OCI-LY7 (cell line): Measurements from ENCODE around the gene PDXDC1. TPM values are rescaled to one million over a fixed set of nuclear protein-coding genes. Genes with fewer than 3 reads are reported as not detected.

Experiments
- BruUV-seq: library from RNA; stranded (reverse); fragments of 400-500 nt; replicated peaks from 2 replicates; lab custom pipeline; 2021; lab: Mats Ljungman, UMichigan
- CTCF ChIA-PET: fragments of 300-600 bp; sonication (Branson Sonifier 250); formaldehyde crosslinking; loops from one replicate; lab custom pipeline; 2022; ENCODE audit warnings: antibody characterized with exemption; ENCODE audit not compliant: unreplicated experiment; lab: Charles Lee
- POLR2A ChIA-PET: fragments of 300-600 bp; sonication (Branson Sonifier 250); formaldehyde crosslinking; loops from one replicate; lab custom pipeline; 2022; ENCODE audit warnings: antibody characterized with exemption; lab: Charles Lee
- DNase-seq: peaks from one replicate; pipeline ENCODE4 v3.0.0-alpha.2; 2015; ENCODE audit warnings: low spot score
- H2AFZ ChIP-seq: fragments of 200-600 bp; sonication (generic), shearing (Covaris generic); 2 replicates; pipeline ENCODE4 v1.6.1; 2014; ENCODE audit warnings: mild to moderate bottlenecking, antibody characterized with exemption, low read length, moderate library complexity
- H3K27ac ChIP-seq: fragments of 200-600 bp; sonication (generic); 2 replicates; pipeline ENCODE4 v1.5.1; 2014; ENCODE audit warnings: mixed run types, low read depth, mild to moderate bottlenecking, moderate library complexity, low read length, inconsistent platforms; ENCODE audit not compliant: poor library complexity, severe bottlenecking
- H3K36me3 ChIP-seq: fragments of 200-600 bp; sonication (generic); 2 replicates; pipeline ENCODE4 v1.6.1; 2014; ENCODE audit warnings: mild to moderate bottlenecking, antibody characterized with exemption, low read length, moderate library complexity, mixed read lengths; ENCODE audit not compliant: insufficient read depth
- H3K4me1 ChIP-seq: fragments of 200-600 bp; sonication (generic); 2 replicates; pipeline ENCODE4 v1.5.1; 2014; ENCODE audit warnings: mild to moderate bottlenecking, low read length; ENCODE audit not compliant: insufficient read depth, poor library complexity, severe bottlenecking
- H3K4me2 ChIP-seq: fragments of 200-600 bp; sonication (generic); 2 replicates; pipeline ENCODE4 v1.6.1; 2014; ENCODE audit warnings: mild to moderate bottlenecking, low read length
- H3K4me3 ChIP-seq: fragments of 200-600 bp; sonication (generic); 2 replicates; pipeline ENCODE4 v1.5.1; 2014; ENCODE audit warnings: mild to moderate bottlenecking, low read depth, low read length; ENCODE audit not compliant: poor library complexity, severe bottlenecking
- H3K79me2 ChIP-seq: fragments of 200-600 bp; sonication (generic); 2 replicates; pipeline ENCODE4 v1.6.1; 2016; ENCODE audit warnings: low read depth, mild to moderate bottlenecking, low read length, moderate library complexity, mixed read lengths; ENCODE audit not compliant: insufficient read depth
- H3K9me2 ChIP-seq: fragments of 200-600 bp; sonication (generic); 2 replicates; pipeline ENCODE4 v1.6.1; 2016; ENCODE audit warnings: mild to moderate bottlenecking, low read length, mixed read lengths; ENCODE audit not compliant: insufficient read depth
- H3K9me3 ChIP-seq: fragments of 200-600 bp; sonication (generic); 2 replicates; pipeline ENCODE4 v1.6.1; 2014; ENCODE audit warnings: mild to moderate bottlenecking, mixed run types, low read length, mixed read lengths
- H4K20me1 ChIP-seq: fragments of 200-600 bp; sonication (generic); 2 replicates; pipeline ENCODE4 v1.6.1; 2014; ENCODE audit warnings: mild to moderate bottlenecking, antibody characterized with exemption, low read length, moderate library complexity, mixed read lengths; ENCODE audit not compliant: insufficient read depth
- EZH2phosphoT487 ChIP-seq: fragments of 200-600 bp; sonication (generic); IDR thresholded peaks from 2 replicates; pipeline ENCODE4 v1.6.1; 2018; ENCODE audit warnings: low read depth, borderline replicate concordance, mild to moderate bottlenecking, mixed run types, antibody characterized with exemption, low read length, moderate library complexity, mixed read lengths
- intact Hi-C: fragments of 100-400 bp; cut with micrococcal nuclease; formaldehyde crosslinking; loops from one replicate; pipeline ENCODE4 v1.10.0; 2022; ENCODE audit not compliant: unreplicated experiment
- total RNA-seq, 2 experiments: library from RNA; depleted of rRNA in 1 of 2; stranded (reverse); fragments of >200 nt in 1 of 2; shearing (Covaris generic) in 1 of 2; gene quantifications; 2 replicates each; pipeline ENCODE4 v1.2.3, GENCODE V29; 2014 to 2022
- TF ChIP-seq, protein P1 (sequence below): fragments of 200-600 bp; sonication (generic); conservative IDR thresholded peaks from 2 replicates; pipeline ENCODE4 v1.5.1; 2014; ENCODE audit warnings: mild to moderate bottlenecking, antibody characterized with exemption, low read length, moderate library complexity, mixed read lengths

The PDXDC1 gene
- total RNA-seq, 2 experiments from 2014 or later = 43.0 to 83.3 TPM

DNA sequence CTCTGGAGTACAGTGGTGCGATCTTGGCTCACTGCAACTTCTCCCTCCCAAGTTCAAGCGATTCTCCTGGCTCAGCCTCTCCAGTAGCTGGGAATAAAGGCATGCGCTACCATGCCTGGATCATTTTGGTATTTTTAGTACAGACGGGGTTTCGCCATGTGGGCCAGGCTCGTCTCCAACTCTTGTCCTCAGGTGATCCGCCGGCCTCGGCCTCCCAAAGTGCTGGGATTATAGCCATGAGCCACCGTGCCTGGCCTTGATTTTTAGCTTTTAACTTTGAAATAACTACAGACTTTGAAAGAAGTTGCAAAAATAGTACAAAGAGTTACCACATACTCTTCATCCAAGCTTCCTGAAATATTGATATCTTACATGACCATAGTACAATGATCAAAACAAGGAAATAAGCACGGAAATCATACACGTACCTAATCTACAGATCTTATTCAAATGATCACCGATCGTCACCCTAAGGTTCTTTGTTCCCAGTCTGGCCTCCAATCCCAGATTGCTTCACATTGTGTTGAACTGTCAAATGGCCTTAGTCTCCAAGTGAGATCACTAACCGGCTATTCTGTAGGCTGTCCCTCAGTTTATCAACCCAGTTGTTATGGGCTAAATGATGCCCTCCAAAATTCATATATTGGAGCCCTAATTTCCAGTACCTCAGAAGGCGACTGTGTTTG, 19.1 kb upstream of the PDXDC1 start:
- H3K4me2 ChIP-seq = no peak overlapping the region
- TF ChIP-seq, protein P1, sequence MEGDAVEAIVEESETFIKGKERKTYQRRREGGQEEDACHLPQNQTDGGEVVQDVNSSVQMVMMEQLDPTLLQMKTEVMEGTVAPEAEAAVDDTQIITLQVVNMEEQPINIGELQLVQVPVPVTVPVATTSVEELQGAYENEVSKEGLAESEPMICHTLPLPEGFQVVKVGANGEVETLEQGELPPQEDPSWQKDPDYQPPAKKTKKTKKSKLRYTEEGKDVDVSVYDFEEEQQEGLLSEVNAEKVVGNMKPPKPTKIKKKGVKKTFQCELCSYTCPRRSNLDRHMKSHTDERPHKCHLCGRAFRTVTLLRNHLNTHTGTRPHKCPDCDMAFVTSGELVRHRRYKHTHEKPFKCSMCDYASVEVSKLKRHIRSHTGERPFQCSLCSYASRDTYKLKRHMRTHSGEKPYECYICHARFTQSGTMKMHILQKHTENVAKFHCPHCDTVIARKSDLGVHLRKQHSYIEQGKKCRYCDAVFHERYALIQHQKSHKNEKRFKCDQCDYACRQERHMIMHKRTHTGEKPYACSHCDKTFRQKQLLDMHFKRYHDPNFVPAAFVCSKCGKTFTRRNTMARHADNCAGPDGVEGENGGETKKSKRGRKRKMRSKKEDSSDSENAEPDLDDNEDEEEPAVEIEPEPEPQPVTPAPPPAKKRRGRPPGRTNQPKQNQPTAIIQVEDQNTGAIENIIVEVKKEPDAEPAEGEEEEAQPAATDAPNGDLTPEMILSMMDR = no peak
- TF ChIP-seq EZH2phosphoT487 = no peak
- BruUV-seq = no TSS peak

GRCh38 chr16:14957576-14958322, 17.1 kb upstream of the PDXDC1 start:
- intact Hi-C loops = no loop called here
- Histone ChIP-seq H3K27ac (no peak overlapping the region), H3K9me3 (no peaks in the 10 kb centered on the region), H3K79me2 (no peaks in the 10 kb centered on the region), H3K9me2 (no peaks in the 10 kb centered on the region), H3K4me1 (no peaks in the 10 kb centered on the region), H2AFZ (no peak overlapping the region), H3K36me3 (no peaks in the 10 kb centered on the region), H4K20me1 (no peaks in the 10 kb centered on the region), H3K4me3 (no peak overlapping the region), H3K4me2 (no peak overlapping the region)
- DNase-seq = no peak
- CTCF ChIA-PET = no interaction called here
- TF ChIP-seq EZH2phosphoT487 = no peak
- TF ChIP-seq, protein P1 = no peak
- POLR2A ChIA-PET = no interaction called here
- BruUV-seq = no TSS peak

More for the DNA sequence above, 19.1 kb upstream of the PDXDC1 start:
- ChIA-PET POLR2A (interaction anchor here (0.6 kb wide), 1 partner anchor 1112 kb away, joined by 3 read pairs; no protein-coding TSS in a partner anchor), CTCF (no interaction called here)
- H3K79me2 ChIP-seq = no peaks in the 10 kb centered on the region
- no peak overlapping the region for H3K27ac ChIP-seq
- intact Hi-C loops = no loop called here
- no peaks in the 10 kb centered on the region for H3K4me1 ChIP-seq
- H4K20me1 ChIP-seq = no peaks in the 10 kb centered on the region
- no peak overlapping the region for H3K4me3 ChIP-seq
- DNase-seq = no peak
- H3K9me3 ChIP-seq = no peaks in the 10 kb centered on the region
- H3K9me2 ChIP-seq = no peaks in the 10 kb centered on the region
- H2AFZ ChIP-seq = no peak overlapping the region
- H3K36me3 ChIP-seq = no peaks in the 10 kb centered on the region

GRCh38 chr16:14958323-14958600, 16.6 kb upstream of the PDXDC1 start:
- ChIA-PET CTCF (no interaction called here), POLR2A (no interaction called here)
- Histone ChIP-seq H4K20me1 (no peaks in the 10 kb centered on the region), H3K9me2 (no peaks in the 10 kb centered on the region), H3K4me1 (no peaks in the 10 kb centered on the region), H3K36me3 (no peaks in the 10 kb centered on the region), H3K4me3 (no peak overlapping the region), H2AFZ (no peak overlapping the region), H3K79me2 (no peaks in the 10 kb centered on the region), H3K9me3 (no peaks in the 10 kb centered on the region), H3K4me2 (no peak overlapping the region), H3K27ac (no peak overlapping the region)
- no peak for DNase-seq
- TF ChIP-seq, protein P1 = no peak
- TF ChIP-seq EZH2phosphoT487 = no peak
- intact Hi-C loops = no loop called here
- no TSS peak for BruUV-seq
